Subcutaneous adipose tissue (tissue), 4 donors: Measurements from ENCODE around the gene TPRX1. TPM values are rescaled to one million over a fixed set of nuclear protein-coding genes. Genes with fewer than 3 reads are reported as not detected.

ENCODE experiments used
- total RNA-seq, 4 donors: library from RNA; depleted of rRNA; stranded (reverse); fragments of >200 nt; gene quantifications; one replicate each; pipeline ENCODE4 v1.1.0, GENCODE V29; 2016
- TF ChIP-seq, protein P1 (sequence below): fragments of 450-650 bp; IDR thresholded peaks from one replicate; pipeline ENCODE4 v1.5.1; 2016; ENCODE audit warnings: low read depth, mild to moderate bottlenecking, control low read depth, antibody characterized with exemption, moderate library complexity

TPRX1 gene
- total RNA-seq, 4 donors from 2014 or later = not detected

- TF ChIP-seq, protein P1, sequence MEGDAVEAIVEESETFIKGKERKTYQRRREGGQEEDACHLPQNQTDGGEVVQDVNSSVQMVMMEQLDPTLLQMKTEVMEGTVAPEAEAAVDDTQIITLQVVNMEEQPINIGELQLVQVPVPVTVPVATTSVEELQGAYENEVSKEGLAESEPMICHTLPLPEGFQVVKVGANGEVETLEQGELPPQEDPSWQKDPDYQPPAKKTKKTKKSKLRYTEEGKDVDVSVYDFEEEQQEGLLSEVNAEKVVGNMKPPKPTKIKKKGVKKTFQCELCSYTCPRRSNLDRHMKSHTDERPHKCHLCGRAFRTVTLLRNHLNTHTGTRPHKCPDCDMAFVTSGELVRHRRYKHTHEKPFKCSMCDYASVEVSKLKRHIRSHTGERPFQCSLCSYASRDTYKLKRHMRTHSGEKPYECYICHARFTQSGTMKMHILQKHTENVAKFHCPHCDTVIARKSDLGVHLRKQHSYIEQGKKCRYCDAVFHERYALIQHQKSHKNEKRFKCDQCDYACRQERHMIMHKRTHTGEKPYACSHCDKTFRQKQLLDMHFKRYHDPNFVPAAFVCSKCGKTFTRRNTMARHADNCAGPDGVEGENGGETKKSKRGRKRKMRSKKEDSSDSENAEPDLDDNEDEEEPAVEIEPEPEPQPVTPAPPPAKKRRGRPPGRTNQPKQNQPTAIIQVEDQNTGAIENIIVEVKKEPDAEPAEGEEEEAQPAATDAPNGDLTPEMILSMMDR = no peak
These were observed 24.2 kb downstream of the TPRX1 start for GRCh38 chr19:47780215-47780551.

- TF ChIP-seq, protein P1 = no peak
These were observed 24.7 kb downstream of the TPRX1 start for GRCh38 chr19:47779524-47780214.

DNA sequence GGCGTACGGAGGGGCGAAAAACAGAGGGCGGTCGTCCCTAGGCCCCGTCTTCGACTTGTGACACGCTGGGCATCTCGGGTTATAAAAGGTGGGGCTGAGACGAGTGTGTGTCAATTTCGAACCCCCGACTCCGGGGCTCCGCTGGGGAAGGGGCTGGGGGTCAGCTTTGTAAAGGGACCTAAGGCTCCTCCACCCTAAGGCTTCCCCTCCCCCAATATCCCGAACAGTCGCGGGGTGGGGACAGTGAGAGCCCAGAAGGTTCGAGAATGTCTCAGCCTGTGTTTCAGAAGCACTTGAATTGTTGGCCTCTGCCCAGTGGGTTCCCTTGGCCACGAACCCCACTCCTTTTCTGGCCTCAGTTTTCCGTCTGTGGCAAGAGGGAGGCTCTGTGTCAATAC lies 25.4 kb downstream of the TPRX1 start:
- TF ChIP-seq, protein P1 = no peak

- TF ChIP-seq, protein P1 = no peak
These were observed 26.1 kb downstream of the TPRX1 start, which contains the start of gene SELENOW for GRCh38 chr19:47778049-47778953. Gene SELENOW (plus strand): TSS chr19:47778703. CDS start chr19:47778786, 83 bp downstream.

DNA sequence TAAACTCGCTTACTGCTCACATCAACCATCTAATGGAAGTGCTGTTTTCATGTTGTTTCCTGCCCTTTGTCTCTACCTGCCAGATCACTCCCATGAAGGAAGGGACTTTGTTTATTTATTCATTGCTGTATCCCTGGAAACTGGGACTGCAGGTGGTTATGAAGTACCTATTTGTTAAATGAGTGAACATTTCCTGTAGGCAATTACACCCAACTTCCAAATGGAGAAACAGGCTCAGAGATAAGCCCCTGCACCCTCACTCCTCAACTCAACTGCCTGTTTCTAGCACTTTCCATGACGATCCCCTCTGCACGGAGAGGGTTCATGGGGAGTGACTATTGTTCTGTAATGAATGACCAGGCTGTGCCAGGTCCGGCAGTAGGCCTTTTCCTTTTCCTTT lies 27.8 kb downstream of the TPRX1 start:
- TF ChIP-seq, protein P1 = no peak

GRCh38 chr19:47769534-47769933 lies 34.8 kb downstream of the TPRX1 start:
- TF ChIP-seq, protein P1 = no peak

- TF ChIP-seq, protein P1 = no peak
These were observed 35.7 kb downstream of the TPRX1 start for GRCh38 chr19:47768604-47769003.
